GM12878 (cell line): ENCODE data around the gene FMOD. TPM values are rescaled to one million over a fixed set of nuclear protein-coding genes. Genes with fewer than 3 reads are reported as not detected.

ENCODE experiments used
- ATAC-seq: fragments of 200-7000 bp; cut with Tn5 transposase; 3 replicates; pipeline ENCODE4 v1.9.1; 2020; ENCODE audit warnings: mild to moderate bottlenecking, moderate library complexity
- BruUV-seq: library from RNA; stranded (reverse); fragments of 400-500 nt; replicated peaks from 2 replicates; lab custom pipeline; 2021; lab: Mats Ljungman, UMichigan
- CTCF ChIA-PET: fragments of 300-600 bp; sonication (Branson Sonifier 250); formaldehyde crosslinking; extraction: SDS; loops from one replicate; lab custom pipeline; 2021; ENCODE audit warnings: inconsistent platforms; lab: Yijun Ruan, JAX
- POLR2A ChIA-PET: fragments of 350-600 bp; formaldehyde crosslinking; extraction: SDS; loops from one replicate; lab custom pipeline; 2021; ENCODE audit warnings: inconsistent platforms; lab: Charles Lee
- RAD21 ChIA-PET: fragments of 300-600 bp; sonication (Branson Sonifier 250); formaldehyde crosslinking; loops from one replicate; lab custom pipeline; 2023; ENCODE audit warnings: antibody characterized with exemption; ENCODE audit not compliant: unreplicated experiment; lab: Charles Lee
- SMC1A ChIA-PET: fragments of 300-600 bp; sonication (Branson Sonifier 250); formaldehyde crosslinking; loops from one replicate; lab custom pipeline; 2023; ENCODE audit not compliant: unreplicated experiment, uncharacterized antibody; lab: Charles Lee
- DNase-seq: peaks from one replicate; pipeline ENCODE4 v3.0.0-alpha.2; 2011; ENCODE audit warnings: low read depth, low spot score
- FAIRE-seq: peaks from 3 replicates; lab custom pipeline; 2011; peaks lifted over from hg19 to GRCh38; lab: Jason Lieb, UNC
- H2AFZ ChIP-seq: 2 replicates; pipeline ENCODE4 v1.6.0; 2011; ENCODE audit warnings: low read depth, low read length, control low read depth; ENCODE audit not compliant: control insufficient read depth
- H3K27ac ChIP-seq: 2 replicates; pipeline ENCODE4 v1.5.1; 2011; ENCODE audit warnings: control low read depth; ENCODE audit not compliant: control insufficient read depth, insufficient read depth
- H3K27me3 ChIP-seq, 2 experiments: replicated peaks in 1 of 2; 2 replicates each; pipeline versions ENCODE4 v1.6.0 to v1.6.1; 2011; ENCODE audit warnings: low read length in 1 of 2; ENCODE audit not compliant: control insufficient read depth in 2 of 2, insufficient read depth in 2 of 2
- H3K36me3 ChIP-seq, 2 experiments: 2 replicates each; pipeline ENCODE4 v1.5.1; 2011; ENCODE audit warnings: low read length in 1 of 2; ENCODE audit not compliant: control insufficient read depth in 2 of 2, insufficient read depth in 2 of 2
- H3K4me1 ChIP-seq: 2 replicates; pipeline ENCODE4 v1.6.1; 2011; ENCODE audit warnings: mild to moderate bottlenecking, low read length, moderate library complexity, mixed read lengths; ENCODE audit not compliant: control insufficient read depth, insufficient read depth
- H3K4me2 ChIP-seq: 2 replicates; pipeline ENCODE4 v1.6.0; 2011; ENCODE audit warnings: control low read depth; ENCODE audit not compliant: control insufficient read depth, insufficient read depth
- H3K4me3 ChIP-seq: fragments of 200-600 bp; sonication (generic); 2 replicates; pipeline ENCODE4 v1.5.1; 2016
- H3K79me2 ChIP-seq: 2 replicates; pipeline ENCODE4 v1.6.0; 2011; ENCODE audit warnings: low read length; ENCODE audit not compliant: control insufficient read depth, insufficient read depth
- H3K9ac ChIP-seq: 2 replicates; pipeline ENCODE4 v1.8.0; 2011; ENCODE audit warnings: low read length, control low read depth, mixed read lengths; ENCODE audit not compliant: control insufficient read depth, insufficient read depth
- H3K9me3 ChIP-seq: replicated peaks from 3 replicates; pipeline ENCODE4 v1.5.1; 2011; ENCODE audit warnings: mild to moderate bottlenecking, low read length; ENCODE audit not compliant: control insufficient read depth, insufficient read depth
- H4K20me1 ChIP-seq: 2 replicates; pipeline ENCODE4 v1.6.0; 2011; ENCODE audit not compliant: control insufficient read depth, insufficient read depth
- STAT1 ChIP-seq: fragments of 450-650 bp; conservative IDR thresholded peaks from 2 replicates; pipeline ENCODE4 v1.6.1; 2014; ENCODE audit warnings: antibody characterized with exemption, mild to moderate bottlenecking
- ZNF384 ChIP-seq: IDR thresholded peaks from 2 replicates; pipeline ENCODE4 v1.6.1; 2012; ENCODE audit warnings: low read depth, mild to moderate bottlenecking, low read length, improper control_type of control experiment, borderline replicate concordance
- ZZZ3 ChIP-seq: IDR thresholded peaks from 2 replicates; pipeline ENCODE4 v1.6.1; 2011; ENCODE audit warnings: low read depth; ENCODE audit not compliant: control insufficient read depth, insufficient read length
- WGBS: methylation state at CpG from one replicate; pipeline ENCODE4 v1.1.6; 2016; ENCODE audit warnings: low lambda C conversion rate; ENCODE audit not compliant: insufficient replicate concordance, insufficient coverage; ENCODE audit errors: missing lambda C conversion rate; 5-methylcytosine and 5-hydroxymethylcytosine counted together
- in situ Hi-C: fragments of 300-500 bp; cut with MboI; formaldehyde crosslinking; loops from 9 replicates; pipeline ENCODE4 v1.14.3; 2018; ENCODE audit warnings: mixed read lengths
- intact Hi-C: fragments of 100-400 bp; cut with micrococcal nuclease; formaldehyde crosslinking; loops from one replicate; pipeline ENCODE4 v1.14.2; 2022; ENCODE audit not compliant: unreplicated experiment
- polyA plus RNA-seq, 11 experiments: library from polyadenylated mRNA; depleted of rRNA in 4 of 11; unstranded in 6 of 11; stranded (reverse) in 5 of 11; fragments of >200 nt; fragmentation: Nextera tagmentation in 4 of 11; fragmentation: Illumina TruSeq in 1 of 11; extraction: Ambion mirVana in 4 of 11; extraction: Trizol in 1 of 11; gene quantifications; 1 replicate in 1 of 11; 2 replicates in 10 of 11; pipeline versions ENCODE4 v1.2.1 to v1.2.3, GENCODE V29; 2011 to 2016; ENCODE audit warnings: inconsistent platforms in 2 of 11, missing spikeins in 2 of 11, low read depth in 1 of 11
- total RNA-seq, 4 experiments: library from RNA; depleted of rRNA in 3 of 4; stranded (reverse); fragments of >200 nt in 3 of 4; fragmentation: Illumina TruSeq in 1 of 4; extraction: Trizol in 1 of 4; gene quantifications; 2 replicates each; pipeline versions ENCODE4 v1.2.1 to v1.2.3, GENCODE V29; 2013 to 2021
- TF ChIP-seq, protein P1 (sequence below): IDR thresholded peaks from 2 replicates; pipeline ENCODE4 v1.6.1; 2011; ENCODE audit warnings: low read depth, mild to moderate bottlenecking, low read length, moderate library complexity, borderline replicate concordance; ENCODE audit errors: extremely low read depth
- TF ChIP-seq, protein P2 (sequence below): IDR thresholded peaks from 2 replicates; pipeline ENCODE4 v1.6.1; 2012; ENCODE audit warnings: low read depth, low read length, improper control_type of control experiment

Gene FMOD
- total and polyA plus RNA-seq, 10 of the 15 experiments (the other 5 are each of a cell fraction or from before 2014, with no cell fraction given), result 0.03 to 0.26 (median 0.11) TPM; not detected in 7

- ChIA-PET SMC1A (interaction anchor here (0.7 to 3.4 kb wide), 19 partner anchors 12 to 100 kb away, joined by 3 to 45 read pairs (median 4); no protein-coding TSS in a partner anchor), POLR2A (interaction anchor here (0.9 to 2.2 kb wide), 7 partner anchors 16 to 92 kb away, joined by 3 to 26 read pairs (median 4); no protein-coding TSS in a partner anchor), RAD21 (interaction anchor here (0.7 to 4.3 kb wide), 12 partner anchors 12 to 112 kb away, joined by 3 to 39 read pairs (median 10); no protein-coding TSS in a partner anchor), CTCF (interaction anchor here (0.8 to 3.9 kb wide), 19 partner anchors 8 to 322 kb away, joined by 3 to 20 read pairs (median 4); no protein-coding TSS in a partner anchor)
- ATAC-seq, result no peak
- no peaks in the 10 kb centered on the region for H3K27me3 ChIP-seq
- no peak overlapping the region for H3K4me2 ChIP-seq
- no peak overlapping the region for H2AFZ ChIP-seq
- no peaks in the 10 kb centered on the region; the same call in 1 of the 3 replicates for H3K9me3 ChIP-seq
- H3K4me3 ChIP-seq, result no peak overlapping the region
- H3K4me1 ChIP-seq, result peaks cover 25% of the 10 kb centered on the region
- no peak for DNase-seq
- TF ChIP-seq, protein P1, sequence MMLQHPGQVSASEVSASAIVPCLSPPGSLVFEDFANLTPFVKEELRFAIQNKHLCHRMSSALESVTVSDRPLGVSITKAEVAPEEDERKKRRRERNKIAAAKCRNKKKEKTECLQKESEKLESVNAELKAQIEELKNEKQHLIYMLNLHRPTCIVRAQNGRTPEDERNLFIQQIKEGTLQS, result no peak
- TF ChIP-seq ZNF384 (no peak), ZZZ3 (no peak), STAT1 (no peak)
- TF ChIP-seq, protein P2, sequence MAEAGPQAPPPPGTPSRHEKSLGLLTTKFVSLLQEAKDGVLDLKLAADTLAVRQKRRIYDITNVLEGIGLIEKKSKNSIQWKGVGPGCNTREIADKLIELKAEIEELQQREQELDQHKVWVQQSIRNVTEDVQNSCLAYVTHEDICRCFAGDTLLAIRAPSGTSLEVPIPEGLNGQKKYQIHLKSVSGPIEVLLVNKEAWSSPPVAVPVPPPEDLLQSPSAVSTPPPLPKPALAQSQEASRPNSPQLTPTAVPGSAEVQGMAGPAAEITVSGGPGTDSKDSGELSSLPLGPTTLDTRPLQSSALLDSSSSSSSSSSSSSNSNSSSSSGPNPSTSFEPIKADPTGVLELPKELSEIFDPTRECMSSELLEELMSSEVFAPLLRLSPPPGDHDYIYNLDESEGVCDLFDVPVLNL, result no peak
- no peaks in the 10 kb centered on the region for H4K20me1 ChIP-seq
- H3K9ac ChIP-seq, result no peak overlapping the region
- H3K36me3 ChIP-seq, result no peaks in the 10 kb centered on the region
- H3K79me2 ChIP-seq, result no peaks in the 10 kb centered on the region
- no peak for FAIRE-seq
- intact Hi-C loops (no loop called here), in situ Hi-C loops (no loop called here)
- no TSS peak for BruUV-seq
- WGBS, result 44% methylated on average over 1 of the region's 1 CpG
- no peak overlapping the region for H3K27ac ChIP-seq
Measured at GRCh38 chr1:203379825-203380224, 28.9 kb upstream of the FMOD start.
